Liver (tissue), 9 donors: ENCODE results near the gene LRRC38. TPM values are rescaled to one million over a fixed set of nuclear protein-coding genes. Genes with fewer than 3 reads are reported as not detected.

Source experiments
- DNase-seq: peaks from one replicate; pipeline ENCODE4 v3.0.0-alpha.2; 2017; ENCODE audit warnings: low spot score
- H3K27ac ChIP-seq, 2 donors: one replicate each; pipeline ENCODE4 v1.7.0; 2013; ENCODE audit warnings: inconsistent platforms in 2 of 2, low read length in 2 of 2, control low read depth in 1 of 2, low read depth in 1 of 2, mild to moderate bottlenecking in 1 of 2
- H3K27me3 ChIP-seq, 4 donors: one replicate each; pipeline versions ENCODE4 v1.6.1 to v1.7.0; 2013; ENCODE audit warnings: low read length in 3 of 4, inconsistent platforms in 1 of 4, mild to moderate bottlenecking in 1 of 4, moderate library complexity in 1 of 4; ENCODE audit not compliant: control insufficient read depth in 4 of 4, insufficient read depth in 4 of 4
- H3K36me3 ChIP-seq, 4 donors: one replicate each; pipeline versions ENCODE4 v1.6.1 to v1.7.0; 2013; ENCODE audit warnings: low read length in 3 of 4, mild to moderate bottlenecking in 3 of 4, low read depth in 1 of 4, moderate library complexity in 1 of 4; ENCODE audit not compliant: control insufficient read depth in 4 of 4, insufficient read depth in 3 of 4
- H3K4me1 ChIP-seq, 4 donors: one replicate each; pipeline versions ENCODE4 v1.6.1 to v1.7.0; 2013; ENCODE audit warnings: low read length in 3 of 4, mild to moderate bottlenecking in 3 of 4, moderate library complexity in 1 of 4; ENCODE audit not compliant: control insufficient read depth in 4 of 4, insufficient read depth in 4 of 4
- H3K4me3 ChIP-seq, 3 donors: one replicate each; pipeline versions ENCODE4 v1.6.1 to v1.7.0; 2013; ENCODE audit warnings: low read length in 3 of 3, control low read depth in 1 of 3, low read depth in 1 of 3, mild to moderate bottlenecking in 1 of 3
- H3K9ac ChIP-seq, 2 donors: one replicate each; pipeline ENCODE4 v1.7.0; 2013; ENCODE audit warnings: low read length in 2 of 2, mild to moderate bottlenecking in 2 of 2, moderate library complexity in 2 of 2, control low read depth in 1 of 2, low read depth in 1 of 2
- H3K9me3 ChIP-seq, 4 donors: one replicate each; pipeline versions ENCODE4 v1.6.1 to v1.7.0; 2013; ENCODE audit warnings: low read length in 3 of 4; ENCODE audit not compliant: control insufficient read depth in 4 of 4
- EGR1 ChIP-seq, 2 donors: IDR thresholded peaks; 2 replicates each; pipeline ENCODE4 v1.6.1; 2016 to 2018; ENCODE audit warnings: antibody characterized with exemption in 2 of 2, low read depth in 2 of 2
- FOXA1 ChIP-seq: IDR thresholded peaks from 2 replicates; pipeline ENCODE4 v1.6.1; 2016; ENCODE audit warnings: antibody characterized with exemption
- FOXA2 ChIP-seq: IDR thresholded peaks from 2 replicates; pipeline ENCODE4 v1.6.1; 2016; ENCODE audit warnings: antibody characterized with exemption
- GABPA ChIP-seq, 2 donors: IDR thresholded peaks in 1 of 2; conservative IDR thresholded peaks in 1 of 2; 2 replicates each; pipeline ENCODE4 v1.6.1; 2016; ENCODE audit warnings: antibody characterized with exemption in 2 of 2, mild to moderate bottlenecking in 1 of 2, moderate library complexity in 1 of 2
- HNF4A ChIP-seq, 2 donors: conservative IDR thresholded peaks; 2 replicates each; pipeline ENCODE4 v1.6.1; 2016; ENCODE audit warnings: antibody characterized with exemption in 2 of 2, mild to moderate bottlenecking in 2 of 2
- HNF4G ChIP-seq: IDR thresholded peaks from 2 replicates; pipeline ENCODE4 v1.6.1; 2016; ENCODE audit warnings: antibody characterized with exemption
- JUND ChIP-seq, 2 donors: IDR thresholded peaks; 2 replicates each; pipeline ENCODE4 v1.6.1; 2016; ENCODE audit warnings: antibody characterized with exemption in 2 of 2
- NR2F2 ChIP-seq: IDR thresholded peaks from 2 replicates; pipeline ENCODE4 v1.6.1; 2016; ENCODE audit warnings: antibody characterized with exemption
- RAD21 ChIP-seq, 2 donors: IDR thresholded peaks; 2 replicates each; pipeline ENCODE4 v1.6.1; 2016; ENCODE audit warnings: antibody characterized with exemption in 2 of 2, mild to moderate bottlenecking in 2 of 2
- RXRA ChIP-seq, 2 donors: IDR thresholded peaks; 2 replicates each; pipeline ENCODE4 v1.6.1; 2017 to 2018; ENCODE audit warnings: antibody characterized with exemption in 2 of 2, mild to moderate bottlenecking in 1 of 2
- SP1 ChIP-seq: IDR thresholded peaks from 2 replicates; pipeline ENCODE4 v1.6.1; 2018; ENCODE audit warnings: antibody characterized with exemption, mild to moderate bottlenecking
- TAF1 ChIP-seq: conservative IDR thresholded peaks from 2 replicates; pipeline ENCODE4 v1.6.1; 2016; ENCODE audit warnings: antibody characterized with exemption, mild to moderate bottlenecking
- YY1 ChIP-seq: IDR thresholded peaks from 2 replicates; pipeline ENCODE4 v1.6.1; 2016; ENCODE audit warnings: antibody characterized with exemption, mild to moderate bottlenecking
- WGBS: extraction: QIAGEN DNeasy Blood & Tissue Kit; methylation state at CpG from one replicate; pipeline ENCODE4 v1.1.7; 2013; 5-methylcytosine and 5-hydroxymethylcytosine counted together
- polyA plus RNA-seq, 2 donors: library from polyadenylated mRNA; stranded (reverse) in 1 of 2; unstranded in 1 of 2; fragments of 200-250 nt in 1 of 2; fragments of >200 nt in 1 of 2; fragmentation: Nextera tagmentation in 1 of 2; extraction: Ambion mirVana in 1 of 2; gene quantifications; one replicate each; pipeline versions ENCODE4 v1.2.1 to v1.2.3, GENCODE V29; 2013 to 2015
- total RNA-seq, 2 donors: library from RNA; depleted of rRNA; stranded (reverse); fragments of >200 nt; gene quantifications; one replicate each; pipeline ENCODE4 v1.2.3, GENCODE V29; 2014
- TF ChIP-seq, protein P1 (sequence below): IDR thresholded peaks from 2 replicates; pipeline ENCODE4 v1.6.1; 2016; ENCODE audit warnings: antibody characterized with exemption
- TF ChIP-seq, protein P2 (sequence below): IDR thresholded peaks from 2 replicates; pipeline ENCODE4 v1.6.1; 2016; ENCODE audit warnings: antibody characterized with exemption
- TF ChIP-seq, protein P3 (sequence below): IDR thresholded peaks from 2 replicates; pipeline ENCODE4 v1.6.1; 2016; ENCODE audit warnings: antibody characterized with exemption, mild to moderate bottlenecking
- TF ChIP-seq, protein P4 (sequence below): IDR thresholded peaks from 2 replicates; pipeline ENCODE4 v1.6.1; 2016; ENCODE audit warnings: antibody characterized with exemption
- TF ChIP-seq, protein P5 (sequence below): fragments of 150-350 bp; IDR thresholded peaks from 2 replicates; pipeline ENCODE4 v1.5.1; 2017; ENCODE audit warnings: improper control_type of control experiment, low read depth, low read length; ENCODE audit not compliant: missing input control
- donor health status: healthy.
- donor health status: healthy.
- donor health status: healthy.
- donor health status: healthy.
- donor health status: healthy.

The LRRC38 gene
- total and polyA plus RNA-seq, 4 donors, result not detected

DNA sequence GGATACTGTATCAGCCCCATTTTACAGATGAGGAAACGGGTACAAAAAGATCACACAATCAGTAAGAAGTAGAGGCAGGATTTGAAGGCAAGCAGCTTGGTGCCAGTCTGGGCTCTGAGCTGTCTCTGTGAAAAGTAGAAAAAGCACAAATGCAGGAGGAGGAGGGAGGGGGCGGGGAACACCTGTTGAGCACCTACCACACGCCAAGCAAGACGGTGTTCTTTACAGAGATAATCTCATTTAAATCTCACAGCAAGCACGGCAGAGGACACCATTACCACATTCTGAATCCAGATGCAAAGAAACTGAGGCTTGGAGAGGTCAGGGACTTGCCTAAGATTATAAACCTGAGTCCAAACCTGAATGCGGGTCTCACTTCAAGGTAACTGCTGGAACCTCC is 3.3 kb downstream of the LRRC38 start:
- Histone ChIP-seq H3K9ac (no peak overlapping the region), H3K27ac (no peak overlapping the region), H3K4me3 (no peak overlapping the region), H3K9me3 (no peaks in the 10 kb centered on the region), H3K36me3 (no peaks in the 10 kb centered on the region), H3K27me3 (peaks cover 0 to 12% (median 3%) of the 10 kb centered on the region in 4 donors), H3K4me1 (no peaks in the 10 kb centered on the region)
- no peak for DNase-seq
- TF ChIP-seq YY1, result no peak
- TF ChIP-seq, protein P1, sequence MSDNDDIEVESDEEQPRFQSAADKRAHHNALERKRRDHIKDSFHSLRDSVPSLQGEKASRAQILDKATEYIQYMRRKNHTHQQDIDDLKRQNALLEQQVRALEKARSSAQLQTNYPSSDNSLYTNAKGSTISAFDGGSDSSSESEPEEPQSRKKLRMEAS, result no peak
- TF ChIP-seq, protein P2, sequence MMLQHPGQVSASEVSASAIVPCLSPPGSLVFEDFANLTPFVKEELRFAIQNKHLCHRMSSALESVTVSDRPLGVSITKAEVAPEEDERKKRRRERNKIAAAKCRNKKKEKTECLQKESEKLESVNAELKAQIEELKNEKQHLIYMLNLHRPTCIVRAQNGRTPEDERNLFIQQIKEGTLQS, result no peak
- TF ChIP-seq, protein P3, sequence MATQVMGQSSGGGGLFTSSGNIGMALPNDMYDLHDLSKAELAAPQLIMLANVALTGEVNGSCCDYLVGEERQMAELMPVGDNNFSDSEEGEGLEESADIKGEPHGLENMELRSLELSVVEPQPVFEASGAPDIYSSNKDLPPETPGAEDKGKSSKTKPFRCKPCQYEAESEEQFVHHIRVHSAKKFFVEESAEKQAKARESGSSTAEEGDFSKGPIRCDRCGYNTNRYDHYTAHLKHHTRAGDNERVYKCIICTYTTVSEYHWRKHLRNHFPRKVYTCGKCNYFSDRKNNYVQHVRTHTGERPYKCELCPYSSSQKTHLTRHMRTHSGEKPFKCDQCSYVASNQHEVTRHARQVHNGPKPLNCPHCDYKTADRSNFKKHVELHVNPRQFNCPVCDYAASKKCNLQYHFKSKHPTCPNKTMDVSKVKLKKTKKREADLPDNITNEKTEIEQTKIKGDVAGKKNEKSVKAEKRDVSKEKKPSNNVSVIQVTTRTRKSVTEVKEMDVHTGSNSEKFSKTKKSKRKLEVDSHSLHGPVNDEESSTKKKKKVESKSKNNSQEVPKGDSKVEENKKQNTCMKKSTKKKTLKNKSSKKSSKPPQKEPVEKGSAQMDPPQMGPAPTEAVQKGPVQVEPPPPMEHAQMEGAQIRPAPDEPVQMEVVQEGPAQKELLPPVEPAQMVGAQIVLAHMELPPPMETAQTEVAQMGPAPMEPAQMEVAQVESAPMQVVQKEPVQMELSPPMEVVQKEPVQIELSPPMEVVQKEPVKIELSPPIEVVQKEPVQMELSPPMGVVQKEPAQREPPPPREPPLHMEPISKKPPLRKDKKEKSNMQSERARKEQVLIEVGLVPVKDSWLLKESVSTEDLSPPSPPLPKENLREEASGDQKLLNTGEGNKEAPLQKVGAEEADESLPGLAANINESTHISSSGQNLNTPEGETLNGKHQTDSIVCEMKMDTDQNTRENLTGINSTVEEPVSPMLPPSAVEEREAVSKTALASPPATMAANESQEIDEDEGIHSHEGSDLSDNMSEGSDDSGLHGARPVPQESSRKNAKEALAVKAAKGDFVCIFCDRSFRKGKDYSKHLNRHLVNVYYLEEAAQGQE, result no peak
- no peak for TF ChIP-seq FOXA2
- TF ChIP-seq GABPA (IDR thresholded peaks at IDR 0.05 in 1 of 2, conservative IDR thresholded peaks at IDR 0.05 in 1 of 2), result no peak
- TF ChIP-seq RAD21 (IDR thresholded peaks at IDR 0.05), result no peak
- TF ChIP-seq JUND (IDR thresholded peaks at IDR 0.05), result no peak
- TF ChIP-seq FOXA1, result no peak
- no peak for TF ChIP-seq SP1
- no peak for TF ChIP-seq NR2F2
- TF ChIP-seq TAF1, result no peak
- TF ChIP-seq, protein P4, sequence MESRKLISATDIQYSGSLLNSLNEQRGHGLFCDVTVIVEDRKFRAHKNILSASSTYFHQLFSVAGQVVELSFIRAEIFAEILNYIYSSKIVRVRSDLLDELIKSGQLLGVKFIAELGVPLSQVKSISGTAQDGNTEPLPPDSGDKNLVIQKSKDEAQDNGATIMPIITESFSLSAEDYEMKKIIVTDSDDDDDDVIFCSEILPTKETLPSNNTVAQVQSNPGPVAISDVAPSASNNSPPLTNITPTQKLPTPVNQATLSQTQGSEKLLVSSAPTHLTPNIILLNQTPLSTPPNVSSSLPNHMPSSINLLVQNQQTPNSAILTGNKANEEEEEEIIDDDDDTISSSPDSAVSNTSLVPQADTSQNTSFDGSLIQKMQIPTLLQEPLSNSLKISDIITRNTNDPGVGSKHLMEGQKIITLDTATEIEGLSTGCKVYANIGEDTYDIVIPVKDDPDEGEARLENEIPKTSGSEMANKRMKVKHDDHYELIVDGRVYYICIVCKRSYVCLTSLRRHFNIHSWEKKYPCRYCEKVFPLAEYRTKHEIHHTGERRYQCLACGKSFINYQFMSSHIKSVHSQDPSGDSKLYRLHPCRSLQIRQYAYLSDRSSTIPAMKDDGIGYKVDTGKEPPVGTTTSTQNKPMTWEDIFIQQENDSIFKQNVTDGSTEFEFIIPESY, result no peak
- TF ChIP-seq HNF4G, result no peak
- TF ChIP-seq HNF4A (conservative IDR thresholded peaks at IDR 0.05), result no peak
- no peak for TF ChIP-seq RXRA (IDR thresholded peaks at IDR 0.05)
- no peak for TF ChIP-seq EGR1 (IDR thresholded peaks at IDR 0.05; ENCODE audit: low read depth in 2 of 2)
- 47% methylated on average over 6 of the region's 6 CpGs for WGBS

DNA sequence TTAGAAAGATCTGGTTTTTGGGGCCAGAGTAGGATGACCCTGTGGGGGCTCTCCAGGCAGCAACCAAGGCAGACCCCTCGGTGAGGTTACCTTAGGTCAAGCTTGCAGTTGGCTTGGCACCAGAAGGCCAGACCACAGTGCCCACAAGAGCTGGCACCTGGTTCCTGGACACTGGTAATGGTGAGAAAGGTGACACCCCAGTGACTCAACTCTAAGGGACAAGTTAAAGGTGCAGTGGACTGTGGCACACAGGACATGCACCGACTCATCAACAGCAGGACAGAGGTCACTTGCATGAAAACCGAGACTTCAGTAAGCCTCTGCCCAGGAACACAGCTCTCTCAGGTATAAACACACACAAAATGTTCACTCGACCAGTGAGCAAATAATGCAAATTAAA is 6.7 kb downstream of the LRRC38 start:
- 57% methylated on average over 4 of the region's 4 CpGs for WGBS
- DNase-seq, result no peak
- no peak overlapping the region for H3K4me3 ChIP-seq
- no peaks in the 10 kb centered on the region for H3K9me3 ChIP-seq
- no peak overlapping the region for H3K9ac ChIP-seq
- H3K4me1 ChIP-seq, result no peaks in the 10 kb centered on the region
- H3K27me3 ChIP-seq, result peaks cover 0 to 10% (median 0%) of the 10 kb centered on the region in 4 donors
- no peak overlapping the region for H3K27ac ChIP-seq
- no peaks in the 10 kb centered on the region for H3K36me3 ChIP-seq
- TF ChIP-seq, protein P1, result no peak
- TF ChIP-seq FOXA1 (no peak), JUND (IDR thresholded peaks at IDR 0.05) (no peak), HNF4A (conservative IDR thresholded peaks at IDR 0.05) (no peak), TAF1 (no peak), EGR1 (IDR thresholded peaks at IDR 0.05; ENCODE audit: low read depth in 2 of 2) (no peak), FOXA2 (no peak)
- TF ChIP-seq, protein P2, result no peak
- TF ChIP-seq, protein P4, result no peak
- TF ChIP-seq, protein P3, result no peak
- TF ChIP-seq, protein P5, sequence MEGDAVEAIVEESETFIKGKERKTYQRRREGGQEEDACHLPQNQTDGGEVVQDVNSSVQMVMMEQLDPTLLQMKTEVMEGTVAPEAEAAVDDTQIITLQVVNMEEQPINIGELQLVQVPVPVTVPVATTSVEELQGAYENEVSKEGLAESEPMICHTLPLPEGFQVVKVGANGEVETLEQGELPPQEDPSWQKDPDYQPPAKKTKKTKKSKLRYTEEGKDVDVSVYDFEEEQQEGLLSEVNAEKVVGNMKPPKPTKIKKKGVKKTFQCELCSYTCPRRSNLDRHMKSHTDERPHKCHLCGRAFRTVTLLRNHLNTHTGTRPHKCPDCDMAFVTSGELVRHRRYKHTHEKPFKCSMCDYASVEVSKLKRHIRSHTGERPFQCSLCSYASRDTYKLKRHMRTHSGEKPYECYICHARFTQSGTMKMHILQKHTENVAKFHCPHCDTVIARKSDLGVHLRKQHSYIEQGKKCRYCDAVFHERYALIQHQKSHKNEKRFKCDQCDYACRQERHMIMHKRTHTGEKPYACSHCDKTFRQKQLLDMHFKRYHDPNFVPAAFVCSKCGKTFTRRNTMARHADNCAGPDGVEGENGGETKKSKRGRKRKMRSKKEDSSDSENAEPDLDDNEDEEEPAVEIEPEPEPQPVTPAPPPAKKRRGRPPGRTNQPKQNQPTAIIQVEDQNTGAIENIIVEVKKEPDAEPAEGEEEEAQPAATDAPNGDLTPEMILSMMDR, result no peak
